WERI-Rb-1 (cell line): ENCODE measurements around the gene RET.

Experiments used
- DNase-seq: peaks from one replicate; pipeline ENCODE4 v3.0.0-alpha.2; 2020
- H3K27ac ChIP-seq: fragments of 250-450 bp; sonication (Bioruptor Pico); 2 replicates; pipeline ENCODE4 v1.5.1; 2020; ENCODE audit warnings: mild to moderate bottlenecking, moderate library complexity
- H3K27me3 ChIP-seq: fragments of 250-450 bp; sonication (Bioruptor Pico); 2 replicates; pipeline ENCODE4 v1.5.1; 2021; ENCODE audit warnings: mild to moderate bottlenecking, low read depth, moderate library complexity; ENCODE audit not compliant: insufficient read depth, severe bottlenecking
- H3K36me3 ChIP-seq: fragments of 250-450 bp; sonication (Bioruptor Pico); 2 replicates; pipeline ENCODE4 v1.5.1; 2020; ENCODE audit warnings: mild to moderate bottlenecking, moderate library complexity
- H3K4me3 ChIP-seq: 2 replicates; pipeline ENCODE4 v1.5.1; 2011; ENCODE audit warnings: low read depth, mild to moderate bottlenecking, control low read depth, low read length
- H3K9me3 ChIP-seq: fragments of 250-450 bp; sonication (Bioruptor Pico); 2 replicates; pipeline ENCODE4 v1.5.1; 2021; ENCODE audit warnings: mild to moderate bottlenecking, moderate library complexity; ENCODE audit not compliant: severe bottlenecking
- TF ChIP-seq, protein P1 (sequence below): IDR thresholded peaks from 2 replicates; pipeline ENCODE4 v1.5.1; 2011; ENCODE audit warnings: low read depth, mild to moderate bottlenecking, control low read depth, inconsistent platforms, low read length

RET gene

DNA sequence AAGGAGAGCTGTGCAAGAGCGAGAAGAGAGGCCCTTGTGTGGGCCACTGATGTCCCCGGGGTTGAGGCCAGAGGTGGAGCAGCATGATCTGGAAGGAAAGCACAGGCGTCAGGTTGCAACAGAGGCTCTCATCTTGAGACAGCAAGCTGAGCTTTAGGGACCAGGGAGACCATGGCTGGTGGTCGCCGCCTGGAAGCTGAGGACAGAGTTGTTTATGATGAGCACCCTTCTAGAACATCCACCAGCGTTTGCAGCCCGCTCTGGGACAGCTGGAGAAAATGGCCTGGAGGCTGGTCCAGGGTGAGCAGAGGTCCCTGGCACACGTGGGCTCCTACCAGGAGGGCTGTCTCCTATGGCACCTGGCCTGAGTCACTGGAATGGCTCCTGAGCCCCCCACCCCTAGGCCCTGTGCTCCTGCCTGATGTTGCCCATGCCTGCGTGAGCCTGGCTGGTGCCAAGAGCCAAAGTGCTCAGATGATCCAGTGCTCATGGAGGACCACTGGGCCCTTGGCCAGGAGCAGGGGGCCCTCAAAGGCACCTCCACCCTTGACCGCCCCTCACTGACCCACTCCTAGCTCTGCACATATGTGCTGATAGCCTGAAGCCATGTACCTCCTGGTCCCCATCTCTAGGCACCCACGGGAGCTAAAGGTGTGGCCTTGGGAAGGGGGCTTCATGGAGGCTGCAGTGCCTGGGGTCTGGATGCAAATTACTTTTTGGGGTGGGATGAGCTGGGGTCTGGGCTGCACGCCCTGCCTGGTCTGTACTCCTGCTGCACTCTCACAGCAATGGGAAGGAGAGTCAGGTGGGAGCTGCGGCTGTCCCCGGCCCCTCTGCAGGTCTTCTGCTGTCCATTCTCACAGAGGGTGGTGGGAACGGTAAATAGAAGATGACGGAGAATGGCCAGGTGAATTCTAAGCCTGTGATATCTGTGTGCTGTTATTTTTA lies 40.1 kb upstream of the RET start:
- TF ChIP-seq, protein P1, sequence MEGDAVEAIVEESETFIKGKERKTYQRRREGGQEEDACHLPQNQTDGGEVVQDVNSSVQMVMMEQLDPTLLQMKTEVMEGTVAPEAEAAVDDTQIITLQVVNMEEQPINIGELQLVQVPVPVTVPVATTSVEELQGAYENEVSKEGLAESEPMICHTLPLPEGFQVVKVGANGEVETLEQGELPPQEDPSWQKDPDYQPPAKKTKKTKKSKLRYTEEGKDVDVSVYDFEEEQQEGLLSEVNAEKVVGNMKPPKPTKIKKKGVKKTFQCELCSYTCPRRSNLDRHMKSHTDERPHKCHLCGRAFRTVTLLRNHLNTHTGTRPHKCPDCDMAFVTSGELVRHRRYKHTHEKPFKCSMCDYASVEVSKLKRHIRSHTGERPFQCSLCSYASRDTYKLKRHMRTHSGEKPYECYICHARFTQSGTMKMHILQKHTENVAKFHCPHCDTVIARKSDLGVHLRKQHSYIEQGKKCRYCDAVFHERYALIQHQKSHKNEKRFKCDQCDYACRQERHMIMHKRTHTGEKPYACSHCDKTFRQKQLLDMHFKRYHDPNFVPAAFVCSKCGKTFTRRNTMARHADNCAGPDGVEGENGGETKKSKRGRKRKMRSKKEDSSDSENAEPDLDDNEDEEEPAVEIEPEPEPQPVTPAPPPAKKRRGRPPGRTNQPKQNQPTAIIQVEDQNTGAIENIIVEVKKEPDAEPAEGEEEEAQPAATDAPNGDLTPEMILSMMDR = no peak
- Histone ChIP-seq H3K4me3 (no peak overlapping the region), H3K27me3 (peaks cover 77% of the 10 kb centered on the region), H3K9me3 (peaks cover 7% of the 10 kb centered on the region), H3K27ac (no peak overlapping the region), H3K36me3 (no peaks in the 10 kb centered on the region)
- DNase-seq = no peak

DNA sequence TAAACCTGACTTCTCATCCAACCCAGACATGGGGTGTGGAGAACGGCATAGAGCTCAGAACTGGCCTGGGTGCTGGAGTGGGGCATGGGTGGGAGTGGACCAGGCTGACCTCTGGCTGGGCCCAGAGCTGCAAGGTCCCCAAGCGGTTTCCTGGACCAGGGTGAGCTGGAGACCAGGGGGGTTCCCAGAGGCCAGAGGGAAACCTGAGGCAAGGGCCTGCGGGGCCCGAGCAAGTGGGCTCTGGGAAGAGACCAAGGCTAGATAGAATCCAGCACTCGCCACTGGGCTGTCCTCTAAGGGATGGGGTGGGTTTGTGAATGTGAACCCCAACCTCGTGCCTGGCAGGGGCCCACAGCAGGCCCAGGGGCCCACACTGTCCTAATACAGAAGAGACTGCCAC lies 39.4 kb upstream of the RET start:
- no peak overlapping the region for H3K4me3 ChIP-seq
- no peak overlapping the region for H3K27ac ChIP-seq
- H3K36me3 ChIP-seq = no peaks in the 10 kb centered on the region

DNA sequence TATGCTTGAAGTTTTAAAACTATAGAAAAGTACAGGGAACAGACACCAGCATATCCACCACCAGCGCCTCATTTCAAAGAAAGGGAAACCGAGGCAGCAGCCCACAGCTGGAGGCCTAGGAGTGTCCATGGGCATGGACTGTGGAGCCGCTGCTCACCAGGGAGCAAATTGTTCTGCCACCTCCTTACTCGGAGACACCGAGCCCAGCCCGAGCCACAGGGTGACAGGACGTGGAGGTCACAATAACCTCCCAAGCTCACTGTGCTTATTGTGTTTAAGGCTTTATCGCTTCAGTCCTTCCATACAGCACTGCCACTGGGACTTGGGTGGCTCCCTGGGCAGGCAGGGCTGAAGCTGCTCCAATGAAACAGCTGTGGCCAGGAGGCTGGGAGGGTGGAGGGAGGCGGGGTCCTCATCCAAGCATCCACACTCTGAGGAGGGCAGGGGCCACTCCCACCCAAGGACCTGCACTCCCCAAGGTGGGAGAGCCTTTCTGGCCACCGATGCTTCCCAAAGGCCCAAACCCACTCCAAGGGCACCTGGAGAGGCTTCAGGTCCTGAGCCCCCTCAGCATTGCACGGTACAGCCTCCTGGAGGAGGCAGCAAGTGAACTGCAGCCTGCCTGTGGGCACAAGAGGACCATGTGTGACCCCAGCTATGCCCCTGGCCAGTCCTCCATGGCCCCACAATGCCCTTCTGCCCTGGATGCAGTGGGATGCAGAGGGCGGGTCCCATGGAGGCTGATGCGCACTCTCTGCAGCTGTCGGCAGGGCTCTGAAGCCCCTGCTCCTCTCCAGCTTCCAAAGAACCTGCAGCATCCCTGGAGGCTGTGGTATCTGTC lies 38.7 kb upstream of the RET start:
- Histone ChIP-seq H3K27ac (no peak overlapping the region), H3K9me3 (no peaks in the 10 kb centered on the region), H3K4me3 (no peak overlapping the region), H3K27me3 (peaks cover 88% of the 10 kb centered on the region), H3K36me3 (no peaks in the 10 kb centered on the region)
- DNase-seq = no peak
- TF ChIP-seq, protein P1 = no peak

More for the DNA sequence above, 39.4 kb upstream of the RET start:
- H3K9me3 ChIP-seq = peaks cover 7% of the 10 kb centered on the region
- H3K27me3 ChIP-seq = peaks cover 84% of the 10 kb centered on the region
- TF ChIP-seq, protein P1 = no peak
- DNase-seq = no peak

DNA sequence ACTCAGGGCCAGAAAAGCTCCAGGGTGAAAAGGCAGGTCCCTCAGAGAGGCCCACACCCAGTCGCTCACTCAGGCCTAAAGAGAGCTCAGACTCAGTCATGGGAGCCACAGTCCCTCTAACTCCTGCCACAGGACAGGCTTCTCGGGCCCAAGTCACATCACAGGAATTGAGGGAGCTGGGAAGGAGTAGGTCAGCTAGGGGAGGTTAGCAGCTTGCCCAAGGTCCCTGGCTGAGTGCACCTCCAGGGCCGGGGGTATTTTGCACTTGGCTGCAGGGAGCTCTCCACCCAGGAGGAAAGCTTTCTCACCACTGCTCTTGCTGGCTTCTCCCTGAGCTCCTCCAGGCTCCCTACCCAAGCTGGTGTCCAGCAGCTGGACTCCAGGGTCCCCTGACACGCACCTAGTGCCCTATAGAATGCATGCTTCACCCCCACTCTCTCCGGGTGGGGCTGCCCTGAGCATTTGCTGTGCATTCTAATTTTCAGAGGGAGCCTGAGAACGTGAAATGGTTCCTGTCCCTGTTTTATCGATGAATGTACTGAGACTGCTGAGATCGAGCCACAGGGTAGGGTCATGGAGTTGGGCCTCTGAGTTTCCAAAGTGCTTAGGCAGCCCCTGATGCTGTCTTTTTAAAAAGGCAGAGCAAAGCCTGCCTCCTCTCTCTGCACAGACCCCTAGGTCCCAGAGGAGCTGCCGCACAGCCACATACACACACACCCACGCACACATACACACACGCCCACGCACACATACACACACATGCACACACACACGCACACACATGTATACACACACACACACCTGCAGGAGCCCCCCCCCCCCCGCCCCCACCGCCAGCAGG lies 37.9 kb upstream of the RET start:
- H3K27me3 ChIP-seq = peaks cover 91% of the 10 kb centered on the region
- no peak overlapping the region for H3K4me3 ChIP-seq
- DNase-seq = no peak
- no peaks in the 10 kb centered on the region for H3K36me3 ChIP-seq
- H3K27ac ChIP-seq = no peak overlapping the region
- TF ChIP-seq, protein P1 = no peak
- H3K9me3 ChIP-seq = no peaks in the 10 kb centered on the region

DNA sequence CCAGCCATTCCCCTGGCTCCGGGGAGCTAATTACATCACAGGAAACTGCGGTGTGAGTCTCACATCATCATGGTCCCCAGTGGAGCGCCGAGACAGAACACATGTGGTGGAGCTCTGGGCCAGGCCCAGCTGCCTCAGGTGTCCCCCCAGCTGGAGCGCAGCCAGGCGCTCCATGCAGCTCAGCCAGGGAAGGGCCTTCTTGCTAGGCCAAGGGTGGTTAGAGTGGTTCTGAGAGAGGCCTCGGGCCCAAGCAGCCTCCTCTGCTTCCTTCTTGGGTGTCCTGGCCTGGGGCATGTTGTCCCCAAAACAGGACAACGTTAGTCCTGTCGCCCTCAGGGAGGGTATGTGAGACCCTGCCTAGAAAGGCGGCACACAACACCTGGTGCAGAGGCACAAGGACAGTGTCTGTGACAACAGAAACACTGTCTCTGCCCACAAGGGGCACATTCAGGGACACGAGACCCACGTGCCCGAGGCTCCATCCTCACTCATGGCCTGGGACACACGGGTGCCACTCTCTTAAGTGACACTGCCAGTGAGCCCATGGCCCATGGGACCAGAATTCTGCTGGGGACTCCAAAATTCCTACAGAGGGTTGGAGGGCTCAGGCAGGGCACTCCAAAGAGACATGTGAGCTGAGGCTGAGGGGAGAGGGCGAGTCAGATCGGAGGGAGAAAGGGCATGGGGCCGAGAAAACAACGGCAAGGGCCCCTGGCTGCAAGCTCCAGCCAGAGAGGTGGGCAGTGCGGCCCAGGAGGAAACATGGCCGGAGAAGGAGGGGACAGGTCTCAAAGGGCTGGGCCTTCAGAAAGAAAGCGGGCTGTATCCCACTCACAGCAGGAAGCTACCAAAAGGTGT lies 37.0 kb upstream of the RET start:
- Histone ChIP-seq H3K9me3 (no peaks in the 10 kb centered on the region), H3K36me3 (no peaks in the 10 kb centered on the region), H3K27me3 (peaks cover 91% of the 10 kb centered on the region), H3K27ac (no peak overlapping the region), H3K4me3 (no peak overlapping the region)
- TF ChIP-seq, protein P1 = no peak
- no peak for DNase-seq
